Stimulated activated CD8-positive, alpha-beta memory T cell treated with anti-CD3 and anti-CD28 coated beads, Interleukin-15, amount 100 ng/mL, for 4 hours (primary cell): ENCODE results near the gene POLG2.
"Not testable (repeated sequence)": the region's sequence is repeated elsewhere in the genome, so short reads cannot be mapped to it uniquely, and the experiment has no call there.

Source experiments
- DNase-seq, 2 donors: peaks; one replicate each; pipeline ENCODE4 v3.0.0-alpha.2; 2020; ENCODE audit warnings: low read depth in 2 of 2

The POLG2 gene

GRCh38 chr17:64505340-64506200 lies 8.7 kb upstream of the POLG2 start:
- peak; percentile 68 to 69 for DNase-seq

GRCh38 chr17:64504769-64505339 lies 8.0 kb upstream of the POLG2 start:
- DNase-seq: no peak

GRCh38 chr17:64503821-64504768 lies 7.2 kb upstream of the POLG2 start:
- no peak for DNase-seq

GRCh38 chr17:64503341-64503740 lies 6.5 kb upstream of the POLG2 start:
- DNase-seq: no peak

- DNase-seq: no peak
These were observed 6.0 kb upstream of the POLG2 start for GRCh38 chr17:64502809-64503208.

- no peak for DNase-seq
These were observed 5.2 kb upstream of the POLG2 start for GRCh38 chr17:64502021-64502420.

GRCh38 chr17:64500862-64501765 lies 4.3 kb upstream of the POLG2 start:
- DNase-seq: no peak

- no peak for DNase-seq
These were observed 3.6 kb upstream of the POLG2 start for GRCh38 chr17:64500487-64500859.

GRCh38 chr17:64499805-64500486 lies 3.1 kb upstream of the POLG2 start:
- DNase-seq: no peak

- no peak for DNase-seq
These were observed 1.7 kb upstream of the POLG2 start for GRCh38 chr17:64498308-64499203.

GRCh38 chr17:64497565-64498035 lies 746 bp upstream of the POLG2 start:
- no peak for DNase-seq

GRCh38 chr17:64496348-64496785 lies 487 bp downstream of the POLG2 start:
- no peak for DNase-seq

- not testable (repeated sequence) for DNase-seq
These were observed 1.6 kb downstream of the POLG2 start for GRCh38 chr17:64495300-64495699.

GRCh38 chr17:64494121-64494520 lies 2.7 kb downstream of the POLG2 start:
- no peak for DNase-seq

GRCh38 chr17:64492481-64493109 lies 4.3 kb downstream of the POLG2 start:
- DNase-seq: no peak

- no peak for DNase-seq
These were observed 4.9 kb downstream of the POLG2 start for GRCh38 chr17:64491994-64492393.

GRCh38 chr17:64491034-64491860 lies 5.6 kb downstream of the POLG2 start:
- DNase-seq: no peak

- no peak for DNase-seq
These were observed 8.6 kb downstream of the POLG2 start for GRCh38 chr17:64488301-64488700.
